H9 (cell line): ENCODE measurements around the gene HASPIN. TPM values are rescaled to one million over a fixed set of nuclear protein-coding genes. Genes with fewer than 3 reads are reported as not detected.
A peak's percentile ranks its signal among the peaks of the same experiment; 100 is the strongest.

Source experiments
- DNase-seq: peaks from one replicate; pipeline ENCODE4 v3.0.0-alpha.2; 2017
- H2AFZ ChIP-seq: one replicate; pipeline ENCODE4 v1.6.1; 2013; ENCODE audit warnings: mild to moderate bottlenecking, low read length, control low read depth, moderate library complexity
- H2AK5ac ChIP-seq: 2 replicates; pipeline ENCODE4 v1.6.1; 2013; ENCODE audit warnings: low read length, control low read depth, mixed read lengths; ENCODE audit not compliant: insufficient read length
- H2BK120ac ChIP-seq: one replicate; pipeline ENCODE4 v1.6.1; 2013; ENCODE audit warnings: low read depth, mild to moderate bottlenecking, low read length, control low read depth, inconsistent platforms; ENCODE audit not compliant: poor library complexity, severe bottlenecking
- H2BK12ac ChIP-seq: 2 replicates; pipeline ENCODE4 v1.6.1; 2013; ENCODE audit warnings: low read length, control low read depth, mixed read lengths, low read depth; ENCODE audit not compliant: insufficient read length
- H2BK15ac ChIP-seq: 2 replicates; pipeline ENCODE4 v1.6.1; 2013; ENCODE audit warnings: low read depth, low read length, control low read depth
- H2BK20ac ChIP-seq: one replicate; pipeline ENCODE4 v1.6.1; 2013; ENCODE audit warnings: low read depth, mild to moderate bottlenecking, low read length, control low read depth, inconsistent platforms; ENCODE audit not compliant: poor library complexity, severe bottlenecking
- H2BK5ac ChIP-seq: 2 replicates; pipeline ENCODE4 v1.6.1; 2013; ENCODE audit warnings: low read length, control low read depth, mixed read lengths; ENCODE audit not compliant: insufficient read length
- H3K14ac ChIP-seq: 2 replicates; pipeline ENCODE4 v1.6.1; 2013; ENCODE audit warnings: low read length, control low read depth; ENCODE audit not compliant: insufficient read depth
- H3K18ac ChIP-seq: 2 replicates; pipeline ENCODE4 v1.6.1; 2013; ENCODE audit warnings: low read depth, mild to moderate bottlenecking, mixed read lengths, low read length, control low read depth; ENCODE audit not compliant: insufficient read length
- H3K23ac ChIP-seq: 2 replicates; pipeline ENCODE4 v1.6.1; 2013; ENCODE audit warnings: low read length, control low read depth, mixed read lengths, low read depth; ENCODE audit not compliant: insufficient read length
- H3K23me2 ChIP-seq: 2 replicates; pipeline ENCODE4 v1.6.1; 2013; ENCODE audit warnings: low read depth, mild to moderate bottlenecking, mixed read lengths, low read length, control low read depth; ENCODE audit not compliant: insufficient read length, poor library complexity, severe bottlenecking
- H3K27ac ChIP-seq: 2 replicates; pipeline ENCODE4 v1.5.1; 2013; ENCODE audit warnings: low read length, control low read depth, mixed read lengths, low read depth; ENCODE audit not compliant: insufficient read length
- H3K27me3 ChIP-seq: 2 replicates; pipeline ENCODE4 v1.6.1; 2013; ENCODE audit warnings: low read length, control low read depth, inconsistent platforms; ENCODE audit not compliant: insufficient read depth
- H3K4ac ChIP-seq: 2 replicates; pipeline ENCODE4 v1.6.1; 2013; ENCODE audit warnings: low read depth, mild to moderate bottlenecking, control low read depth, inconsistent platforms, low read length, moderate library complexity
- H3K4me1 ChIP-seq: 2 replicates; pipeline ENCODE4 v1.6.1; 2013; ENCODE audit warnings: low read length, control low read depth, inconsistent platforms; ENCODE audit not compliant: insufficient read depth
- H3K4me2 ChIP-seq: 2 replicates; pipeline ENCODE4 v1.6.1; 2013; ENCODE audit warnings: low read length, control low read depth, mixed read lengths; ENCODE audit not compliant: insufficient read length, insufficient read depth
- H3K56ac ChIP-seq: 2 replicates; pipeline ENCODE4 v1.6.1; 2013; ENCODE audit warnings: low read depth, mild to moderate bottlenecking, mixed read lengths, low read length, control low read depth; ENCODE audit not compliant: insufficient read length
- H3K79me1 ChIP-seq: 2 replicates; pipeline ENCODE4 v1.6.1; 2013; ENCODE audit warnings: low read depth, mild to moderate bottlenecking, moderate library complexity, low read length, control low read depth, inconsistent platforms; ENCODE audit not compliant: insufficient read depth, poor library complexity, severe bottlenecking
- H3K79me2 ChIP-seq: 2 replicates; pipeline ENCODE4 v1.6.1; 2013; ENCODE audit warnings: low read length, control low read depth, inconsistent platforms; ENCODE audit not compliant: insufficient read depth
- H3K9ac ChIP-seq: 2 replicates; pipeline ENCODE4 v1.6.1; 2013; ENCODE audit warnings: low read length, control low read depth, mixed read lengths; ENCODE audit not compliant: insufficient read length; ENCODE audit errors: extremely low read depth
- H3K9me3 ChIP-seq: one replicate; pipeline ENCODE4 v1.6.1; 2013; ENCODE audit warnings: low read depth, low read length, inconsistent platforms; ENCODE audit not compliant: control insufficient read depth
- H3T11ph ChIP-seq: one replicate; pipeline ENCODE4 v1.6.1; 2013; ENCODE audit warnings: mild to moderate bottlenecking, low read length, control low read depth, inconsistent platforms
- H4K20me1 ChIP-seq: one replicate; pipeline ENCODE4 v1.6.1; 2013; ENCODE audit not compliant: control insufficient read depth, insufficient read length, insufficient read depth
- H4K5ac ChIP-seq: 2 replicates; pipeline ENCODE4 v1.6.1; 2013; ENCODE audit warnings: low read depth, mild to moderate bottlenecking, mixed read lengths, low read length, control low read depth; ENCODE audit not compliant: insufficient read length
- H4K8ac ChIP-seq: replicated peaks from 2 replicates; pipeline ENCODE4 v1.6.1; 2013; ENCODE audit warnings: low read length, control low read depth, mixed read lengths, low read depth; ENCODE audit not compliant: insufficient read length
- H4K91ac ChIP-seq: 2 replicates; pipeline ENCODE4 v1.6.1; 2013; ENCODE audit warnings: low read depth, mild to moderate bottlenecking, moderate library complexity, mixed read lengths, low read length, control low read depth; ENCODE audit not compliant: insufficient read length
- H3K27ac Mint-ChIP-seq, 3 experiments: 2 replicates in 2 of 3; 3 replicates in 1 of 3; pipeline ENCODE4 v1.8.0; 2020 to 2021; ENCODE audit warnings: mixed read lengths in 3 of 3, mild to moderate bottlenecking in 1 of 3, moderate library complexity in 1 of 3
- H3K27me3 Mint-ChIP-seq: 2 replicates; pipeline ENCODE4 v1.8.0; 2021; ENCODE audit warnings: low read depth, mild to moderate bottlenecking, moderate library complexity, mixed read lengths
- H3K36me3 Mint-ChIP-seq, 3 experiments: 2 replicates in 2 of 3; 3 replicates in 1 of 3; pipeline ENCODE4 v1.8.0; 2020 to 2021; ENCODE audit warnings: low read depth in 3 of 3, mixed read lengths in 3 of 3; ENCODE audit not compliant: insufficient read depth in 1 of 3
- H3K4me1 Mint-ChIP-seq, 2 experiments: 2 replicates each; pipeline ENCODE4 v1.8.0; 2020; ENCODE audit warnings: mixed read lengths in 2 of 2
- H3K4me3 Mint-ChIP-seq, 2 experiments: 2 replicates in 1 of 2; 3 replicates in 1 of 2; pipeline ENCODE4 v1.8.0; 2020 to 2021; ENCODE audit warnings: mild to moderate bottlenecking in 2 of 2, mixed read lengths in 2 of 2, moderate library complexity in 1 of 2
- H3K9me3 Mint-ChIP-seq, 2 experiments: 2 replicates in 1 of 2; 3 replicates in 1 of 2; pipeline ENCODE4 v1.8.0; 2020; ENCODE audit warnings: mild to moderate bottlenecking in 2 of 2, mixed read lengths in 2 of 2, moderate library complexity in 1 of 2
- CTCF ChIP-seq: fragments of 200-600 bp; sonication (generic); conservative IDR thresholded peaks from 3 replicates; pipeline ENCODE4 v1.8.0; 2021; ENCODE audit warnings: antibody characterized with exemption, mild to moderate bottlenecking
- WGBS: extraction: QIAGEN DNeasy Blood & Tissue Kit; methylation state at CpG from one replicate; pipeline ENCODE4 v1.1.7; 2013; ENCODE audit warnings: missing lambda C conversion rate, low lambda C conversion rate, mixed read lengths; ENCODE audit not compliant: insufficient read length; ENCODE audit errors: extremely low coverage; 5-methylcytosine and 5-hydroxymethylcytosine counted together
- total RNA-seq: library from RNA; stranded (reverse); gene quantifications from 2 replicates; pipeline ENCODE4 v1.2.1, GENCODE V29; 2021

HASPIN gene
- total RNA-seq, 1 experiment from 2014 or later, result 26.6 TPM

DNA sequence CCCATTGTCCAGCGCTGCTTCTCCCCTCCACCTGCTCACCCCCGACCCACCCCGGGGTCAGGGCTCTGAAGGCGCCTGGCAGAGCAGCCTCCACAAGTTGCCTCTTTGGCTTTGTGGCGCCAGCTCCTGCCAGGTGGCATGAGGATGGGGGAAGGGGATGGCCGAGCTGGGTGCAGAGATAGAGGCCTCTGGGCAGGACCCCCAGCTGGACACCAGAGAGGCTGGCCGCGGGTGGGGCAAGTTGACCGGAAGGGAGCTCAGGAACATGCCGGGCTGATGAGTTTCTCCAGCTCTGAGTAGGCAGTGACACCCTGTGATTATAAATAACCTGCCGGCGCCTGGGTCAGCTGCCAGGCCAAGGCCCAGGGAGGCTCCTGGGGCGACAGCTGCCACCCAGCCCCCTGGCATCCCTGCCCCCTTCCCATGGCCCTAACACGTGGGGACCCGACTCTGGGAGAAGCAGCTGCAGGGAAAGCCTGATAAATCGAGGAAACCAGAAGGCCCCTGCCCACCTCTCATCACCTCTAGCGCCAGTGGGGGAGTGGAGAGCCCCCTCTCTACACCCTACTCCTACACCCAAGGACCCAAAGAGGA, 28.5 kb upstream of the HASPIN start:
- H3K56ac ChIP-seq, result no peak overlapping the region
- peaks cover 44% of the 10 kb centered on the region for H3K27me3 Mint-ChIP-seq
- no peak overlapping the region for H4K8ac ChIP-seq
- TF ChIP-seq CTCF, result no peak
- H3K4me1 ChIP-seq, result no peaks in the 10 kb centered on the region
- no peak overlapping the region for H3K27ac Mint-ChIP-seq
- no peak overlapping the region for H3T11ph ChIP-seq
- no peak overlapping the region for H3K9ac ChIP-seq
- no peak overlapping the region for H4K5ac ChIP-seq
- no CpG with 5 or more reads among the region's 17 CpGs for WGBS
- H3K4ac ChIP-seq, result no peak overlapping the region
- H3K18ac ChIP-seq, result no peak overlapping the region
- peaks cover 5 to 9% of the 10 kb centered on the region in 2 experiments for H3K4me1 Mint-ChIP-seq
- H3K79me2 ChIP-seq, result no peaks in the 10 kb centered on the region
- DNase-seq, result no peak
- no peak overlapping the region for H2BK15ac ChIP-seq
- H2BK20ac ChIP-seq, result no peak overlapping the region
- H3K9me3 Mint-ChIP-seq, result no peaks in the 10 kb centered on the region; a peak in 1 of 5 replicates
- H2AFZ ChIP-seq, result no peak overlapping the region
- no peak overlapping the region for H3K14ac ChIP-seq
- no peaks in the 10 kb centered on the region for H3K27me3 ChIP-seq
- peak overlapping the region; percentile 63 to 76 for H3K4me3 Mint-ChIP-seq
- no peak overlapping the region for H2BK12ac ChIP-seq
- H3K4me2 ChIP-seq, result peak overlapping the region; percentile 46
- no peaks in the 10 kb centered on the region for H3K36me3 Mint-ChIP-seq
- no peak overlapping the region for H3K23ac ChIP-seq
- H3K9me3 ChIP-seq, result no peaks in the 10 kb centered on the region
- H3K23me2 ChIP-seq, result peaks cover 4% of the 10 kb centered on the region
- no peak overlapping the region for H2BK5ac ChIP-seq
- H4K91ac ChIP-seq, result no peak overlapping the region
- peaks cover 3% of the 10 kb centered on the region for H4K20me1 ChIP-seq
- H3K27ac ChIP-seq, result no peak overlapping the region
- no peak overlapping the region for H2BK120ac ChIP-seq
- no peaks in the 10 kb centered on the region for H3K79me1 ChIP-seq
- no peak overlapping the region for H2AK5ac ChIP-seq
